ENCODE results near the gene GGA2. TPM values are rescaled to one million over a fixed set of nuclear protein-coding genes. Genes with fewer than 3 reads are reported as not detected.

Gene GGA2
- total RNA-seq, 2 donors from 2014 or later: 85.5 to 86.6 TPM

- H3K4me1 Mint-ChIP-seq (ENCODE audit: low read depth): no peaks in the 10 kb centered on the region
- peaks cover 0 to 7% of the 10 kb centered on the region in 2 donors for H3K36me3 Mint-ChIP-seq (ENCODE audit: insufficient read depth in 2 of 2)
- no peaks in the 10 kb centered on the region for H3K27me3 Mint-ChIP-seq (ENCODE audit: low read depth)
- DNase-seq (no peak), ATAC-seq (replicated peaks in 1 of 2) (no peak)
- H3K27ac Mint-ChIP-seq: no peak overlapping the region
- no peaks in the 10 kb centered on the region for H3K9me3 Mint-ChIP-seq
- no peak overlapping the region for H3K4me3 Mint-ChIP-seq
These were observed 76.9 kb downstream of the GGA2 start for GRCh38 chr16:23433261-23433920.

GRCh38 chr16:23432176-23433128 lies 77.8 kb downstream of the GGA2 start:
- H3K9me3 Mint-ChIP-seq: no peaks in the 10 kb centered on the region
- no peaks in the 10 kb centered on the region for H3K4me1 Mint-ChIP-seq (ENCODE audit: low read depth)
- H3K4me3 Mint-ChIP-seq: no peak overlapping the region
- peaks cover 2 to 6% of the 10 kb centered on the region in 2 donors for H3K36me3 Mint-ChIP-seq (ENCODE audit: insufficient read depth in 2 of 2)
- ATAC-seq (replicated peaks in 1 of 2) (no peak), DNase-seq (no peak)
- H3K27ac Mint-ChIP-seq: no peak overlapping the region
- no peaks in the 10 kb centered on the region for H3K27me3 Mint-ChIP-seq (ENCODE audit: low read depth)

- H3K4me3 Mint-ChIP-seq: no peak overlapping the region
- H3K27ac Mint-ChIP-seq: no peak overlapping the region
- peaks cover 3 to 4% of the 10 kb centered on the region in 2 donors for H3K36me3 Mint-ChIP-seq (ENCODE audit: insufficient read depth in 2 of 2)
- ATAC-seq (replicated peaks in 1 of 2) (no peak), DNase-seq (no peak)
- no peaks in the 10 kb centered on the region for H3K4me1 Mint-ChIP-seq (ENCODE audit: low read depth)
- no peaks in the 10 kb centered on the region for H3K9me3 Mint-ChIP-seq
- no peaks in the 10 kb centered on the region for H3K27me3 Mint-ChIP-seq (ENCODE audit: low read depth)
These were observed 81.9 kb downstream of the GGA2 start for GRCh38 chr16:23428351-23428750.

GRCh38 chr16:23424292-23424958 lies 85.9 kb downstream of the GGA2 start:
- Mint-ChIP-seq H3K36me3 (ENCODE audit: insufficient read depth in 2 of 2) (peaks cover 5 to 6% of the 10 kb centered on the region in 2 donors), H3K4me1 (ENCODE audit: low read depth) (no peaks in the 10 kb centered on the region), H3K4me3 (no peak overlapping the region), H3K9me3 (no peaks in the 10 kb centered on the region), H3K27me3 (ENCODE audit: low read depth) (no peaks in the 10 kb centered on the region), H3K27ac (no peak overlapping the region)
- ATAC-seq (replicated peaks in 1 of 2): no peak
- no peak for DNase-seq

GRCh38 chr16:23423496-23424049 lies 86.7 kb downstream of the GGA2 start:
- H3K36me3 Mint-ChIP-seq (ENCODE audit: insufficient read depth in 2 of 2): peaks cover 5 to 6% of the 10 kb centered on the region in 2 donors
- H3K4me3 Mint-ChIP-seq: no peak overlapping the region
- H3K4me1 Mint-ChIP-seq (ENCODE audit: low read depth): no peaks in the 10 kb centered on the region
- DNase-seq: no peak
- H3K27me3 Mint-ChIP-seq (ENCODE audit: low read depth): no peaks in the 10 kb centered on the region
- no peak for ATAC-seq (replicated peaks in 1 of 2)
- no peak overlapping the region for H3K27ac Mint-ChIP-seq
- H3K9me3 Mint-ChIP-seq: no peaks in the 10 kb centered on the region

- Mint-ChIP-seq H3K4me3 (no peak overlapping the region), H3K4me1 (ENCODE audit: low read depth) (no peaks in the 10 kb centered on the region), H3K27ac (no peak overlapping the region), H3K36me3 (ENCODE audit: insufficient read depth in 2 of 2) (peaks cover 3 to 4% of the 10 kb centered on the region in 2 donors), H3K27me3 (ENCODE audit: low read depth) (no peaks in the 10 kb centered on the region), H3K9me3 (no peaks in the 10 kb centered on the region)
- no peak for ATAC-seq (replicated peaks in 1 of 2)
- DNase-seq: no peak
These were observed 90.3 kb downstream of the GGA2 start for GRCh38 chr16:23420011-23420410.

- Mint-ChIP-seq H3K36me3 (ENCODE audit: insufficient read depth in 2 of 2) (no peaks in the 10 kb centered on the region), H3K4me1 (ENCODE audit: low read depth) (no peaks in the 10 kb centered on the region)
These were observed 93.5 kb downstream of the GGA2 start for GRCh38 chr16:23416816-23417215.

GRCh38 chr16:23414731-23415130 lies 95.6 kb downstream of the GGA2 start:
- no peaks in the 10 kb centered on the region for H3K9me3 Mint-ChIP-seq
- no peaks in the 10 kb centered on the region for H3K36me3 Mint-ChIP-seq (ENCODE audit: insufficient read depth in 2 of 2)
- H3K27ac Mint-ChIP-seq: no peak overlapping the region
- H3K4me3 Mint-ChIP-seq: no peak overlapping the region
- H3K4me1 Mint-ChIP-seq (ENCODE audit: low read depth): no peaks in the 10 kb centered on the region
- no peaks in the 10 kb centered on the region for H3K27me3 Mint-ChIP-seq (ENCODE audit: low read depth)
- DNase-seq (no peak), ATAC-seq (replicated peaks in 1 of 2) (no peak)

More at GRCh38 chr16:23416816-23417215, 93.5 kb downstream of the GGA2 start:
- Mint-ChIP-seq H3K9me3 (no peaks in the 10 kb centered on the region), H3K27ac (no peak overlapping the region), H3K27me3 (ENCODE audit: low read depth) (no peaks in the 10 kb centered on the region), H3K4me3 (no peak overlapping the region)
- ATAC-seq (replicated peaks in 1 of 2) (no peak), DNase-seq (no peak)

Other genes starting within 250 kb of the GGA2 start
- not detected for gene SCNN1B, start 208.2 kb downstream of the GGA2 start, total RNA-seq
- gene COG7, start 57.3 kb downstream of the GGA2 start, total RNA-seq: 10 to 100 TPM; 23.6 to 24.3 TPM
- 10 to 100 TPM; 12.5 to 13.4 TPM for gene EARS2, start 46.9 kb upstream of the GGA2 start, total RNA-seq
- 10 to 100 TPM; 58.8 to 63.4 TPM for gene UBFD1, start 47.2 kb upstream of the GGA2 start, total RNA-seq
- 10 to 100 TPM; 73.5 to 80.3 TPM for gene NDUFAB1, start 85.8 kb upstream of the GGA2 start, total RNA-seq
- 10 to 100 TPM; 22.2 to 31.7 TPM for gene PALB2, start 130.8 kb upstream of the GGA2 start, total RNA-seq
- 10 to 100 TPM; 62.6 to 78.2 TPM for gene DCTN5, start 131.0 kb upstream of the GGA2 start, total RNA-seq
- gene PLK1, start 168.4 kb upstream of the GGA2 start, total RNA-seq: 100 to 1,000 TPM in 1 of 2 donors, 10 to 100 TPM in 1; 79.5 to 110 TPM
- gene ERN2, start 202.7 kb upstream of the GGA2 start, total RNA-seq: under 1 TPM in 1 of 2 donors, not detected in 1; 0.24 TPM
- not detected for gene CHP2, start 244.5 kb upstream of the GGA2 start, total RNA-seq

Measured in activated T-cell treated with anti-CD3 and anti-CD28 coated beads, Interleukin-2, amount 50 U/mL, for 72 hours (primary cell).